GM12878 (cell line): ENCODE results near the gene LSR. TPM values are rescaled to one million over a fixed set of nuclear protein-coding genes. Genes with fewer than 3 reads are reported as not detected.

Experiments used
- ATAC-seq: fragments of 200-7000 bp; cut with Tn5 transposase; 3 replicates; pipeline ENCODE4 v1.9.1; 2020; ENCODE audit warnings: mild to moderate bottlenecking, moderate library complexity
- BruUV-seq: library from RNA; stranded (reverse); fragments of 400-500 nt; replicated peaks from 2 replicates; lab custom pipeline; 2021; lab: Mats Ljungman, UMichigan
- CTCF ChIA-PET: fragments of 300-600 bp; sonication (Branson Sonifier 250); formaldehyde crosslinking; extraction: SDS; loops from one replicate; lab custom pipeline; 2021; ENCODE audit warnings: inconsistent platforms; lab: Yijun Ruan, JAX
- POLR2A ChIA-PET: fragments of 350-600 bp; formaldehyde crosslinking; extraction: SDS; loops from one replicate; lab custom pipeline; 2021; ENCODE audit warnings: inconsistent platforms; lab: Charles Lee
- RAD21 ChIA-PET: fragments of 300-600 bp; sonication (Branson Sonifier 250); formaldehyde crosslinking; loops from one replicate; lab custom pipeline; 2023; ENCODE audit warnings: antibody characterized with exemption; ENCODE audit not compliant: unreplicated experiment; lab: Charles Lee
- SMC1A ChIA-PET: fragments of 300-600 bp; sonication (Branson Sonifier 250); formaldehyde crosslinking; loops from one replicate; lab custom pipeline; 2023; ENCODE audit not compliant: unreplicated experiment, uncharacterized antibody; lab: Charles Lee
- DNase-seq: peaks from one replicate; pipeline ENCODE4 v3.0.0-alpha.2; 2011; ENCODE audit warnings: low read depth, low spot score
- FAIRE-seq: peaks from 3 replicates; lab custom pipeline; 2011; peaks lifted over from hg19 to GRCh38; lab: Jason Lieb, UNC
- H2AFZ ChIP-seq: 2 replicates; pipeline ENCODE4 v1.6.0; 2011; ENCODE audit warnings: low read depth, low read length, control low read depth; ENCODE audit not compliant: control insufficient read depth
- H3K27ac ChIP-seq: 2 replicates; pipeline ENCODE4 v1.5.1; 2011; ENCODE audit warnings: control low read depth; ENCODE audit not compliant: control insufficient read depth, insufficient read depth
- H3K27me3 ChIP-seq, 2 experiments: replicated peaks in 1 of 2; 2 replicates each; pipeline versions ENCODE4 v1.6.0 to v1.6.1; 2011; ENCODE audit warnings: low read length in 1 of 2; ENCODE audit not compliant: control insufficient read depth in 2 of 2, insufficient read depth in 2 of 2
- H3K36me3 ChIP-seq, 2 experiments: 2 replicates each; pipeline ENCODE4 v1.5.1; 2011; ENCODE audit warnings: low read length in 1 of 2; ENCODE audit not compliant: control insufficient read depth in 2 of 2, insufficient read depth in 2 of 2
- H3K4me1 ChIP-seq: 2 replicates; pipeline ENCODE4 v1.6.1; 2011; ENCODE audit warnings: mild to moderate bottlenecking, low read length, moderate library complexity, mixed read lengths; ENCODE audit not compliant: control insufficient read depth, insufficient read depth
- H3K4me2 ChIP-seq: 2 replicates; pipeline ENCODE4 v1.6.0; 2011; ENCODE audit warnings: control low read depth; ENCODE audit not compliant: control insufficient read depth, insufficient read depth
- H3K4me3 ChIP-seq: fragments of 200-600 bp; sonication (generic); 2 replicates; pipeline ENCODE4 v1.5.1; 2016
- H3K79me2 ChIP-seq: 2 replicates; pipeline ENCODE4 v1.6.0; 2011; ENCODE audit warnings: low read length; ENCODE audit not compliant: control insufficient read depth, insufficient read depth
- H3K9ac ChIP-seq: 2 replicates; pipeline ENCODE4 v1.8.0; 2011; ENCODE audit warnings: low read length, control low read depth, mixed read lengths; ENCODE audit not compliant: control insufficient read depth, insufficient read depth
- H3K9me3 ChIP-seq: replicated peaks from 3 replicates; pipeline ENCODE4 v1.5.1; 2011; ENCODE audit warnings: mild to moderate bottlenecking, low read length; ENCODE audit not compliant: control insufficient read depth, insufficient read depth
- H4K20me1 ChIP-seq: 2 replicates; pipeline ENCODE4 v1.6.0; 2011; ENCODE audit not compliant: control insufficient read depth, insufficient read depth
- CEBPB ChIP-seq, 2 experiments: fragments of 150-350 bp in 1 of 2; IDR thresholded peaks; 2 replicates each; pipeline ENCODE4 v1.6.1; 2012 to 2014; ENCODE audit warnings: low read depth in 2 of 2, low read length in 2 of 2, borderline replicate concordance in 1 of 2, inconsistent platforms in 1 of 2
- ESRRA ChIP-seq: IDR thresholded peaks from 2 replicates; pipeline ENCODE4 v1.6.1; 2012; ENCODE audit warnings: mild to moderate bottlenecking, low read length, improper control_type of control experiment
- HDGF ChIP-seq: fragments of 450-650 bp; IDR thresholded peaks from 2 replicates; pipeline ENCODE4 v1.6.1; 2016; ENCODE audit warnings: antibody characterized with exemption
- IKZF1 ChIP-seq: fragments of 450-650 bp; conservative IDR thresholded peaks from 2 replicates; pipeline ENCODE4 v1.6.1; 2017; ENCODE audit warnings: antibody characterized with exemption, mild to moderate bottlenecking
- MEF2B ChIP-seq: fragments of 450-650 bp; IDR thresholded peaks from 2 replicates; pipeline ENCODE4 v1.6.1; 2018; ENCODE audit warnings: mild to moderate bottlenecking, moderate library complexity; ENCODE audit not compliant: partially characterized antibody, poor library complexity, severe bottlenecking
- MTA2 ChIP-seq: fragments of 450-650 bp; IDR thresholded peaks from 2 replicates; pipeline ENCODE4 v1.6.1; 2016; ENCODE audit warnings: low read depth, mild to moderate bottlenecking, moderate library complexity
- NFYA ChIP-seq: IDR thresholded peaks from 2 replicates; pipeline ENCODE4 v1.6.1; 2011; ENCODE audit warnings: low read depth, mild to moderate bottlenecking, low read length, improper control_type of control experiment, borderline replicate concordance
- RCOR1 ChIP-seq: conservative IDR thresholded peaks from 2 replicates; pipeline ENCODE4 v1.6.1; 2012; ENCODE audit warnings: low read depth, low read length, improper control_type of control experiment
- ZNF622 ChIP-seq: fragments of 450-650 bp; IDR thresholded peaks from 2 replicates; pipeline ENCODE4 v1.6.1; 2017; ENCODE audit warnings: mild to moderate bottlenecking, inconsistent platforms
- WGBS: methylation state at CpG from one replicate; pipeline ENCODE4 v1.1.6; 2016; ENCODE audit warnings: low lambda C conversion rate; ENCODE audit not compliant: insufficient replicate concordance, insufficient coverage; ENCODE audit errors: missing lambda C conversion rate; 5-methylcytosine and 5-hydroxymethylcytosine counted together
- in situ Hi-C: fragments of 300-500 bp; cut with MboI; formaldehyde crosslinking; loops from 9 replicates; pipeline ENCODE4 v1.14.3; 2018; ENCODE audit warnings: mixed read lengths
- intact Hi-C: fragments of 100-400 bp; cut with micrococcal nuclease; formaldehyde crosslinking; loops from one replicate; pipeline ENCODE4 v1.14.2; 2022; ENCODE audit not compliant: unreplicated experiment
- polyA plus RNA-seq, 11 experiments: library from polyadenylated mRNA; depleted of rRNA in 4 of 11; unstranded in 6 of 11; stranded (reverse) in 5 of 11; fragments of >200 nt; fragmentation: Nextera tagmentation in 4 of 11; fragmentation: Illumina TruSeq in 1 of 11; extraction: Ambion mirVana in 4 of 11; extraction: Trizol in 1 of 11; gene quantifications; 1 replicate in 1 of 11; 2 replicates in 10 of 11; pipeline versions ENCODE4 v1.2.1 to v1.2.3, GENCODE V29; 2011 to 2016; ENCODE audit warnings: inconsistent platforms in 2 of 11, missing spikeins in 2 of 11, low read depth in 1 of 11
- total RNA-seq, 4 experiments: library from RNA; depleted of rRNA in 3 of 4; stranded (reverse); fragments of >200 nt in 3 of 4; fragmentation: Illumina TruSeq in 1 of 4; extraction: Trizol in 1 of 4; gene quantifications; 2 replicates each; pipeline versions ENCODE4 v1.2.1 to v1.2.3, GENCODE V29; 2013 to 2021

LSR gene
- total and polyA plus RNA-seq, 10 of the 15 experiments (the other 5 are each of a cell fraction or from before 2014, with no cell fraction given), result 0.26 to 53.9 (median 26.3) TPM

DNA sequence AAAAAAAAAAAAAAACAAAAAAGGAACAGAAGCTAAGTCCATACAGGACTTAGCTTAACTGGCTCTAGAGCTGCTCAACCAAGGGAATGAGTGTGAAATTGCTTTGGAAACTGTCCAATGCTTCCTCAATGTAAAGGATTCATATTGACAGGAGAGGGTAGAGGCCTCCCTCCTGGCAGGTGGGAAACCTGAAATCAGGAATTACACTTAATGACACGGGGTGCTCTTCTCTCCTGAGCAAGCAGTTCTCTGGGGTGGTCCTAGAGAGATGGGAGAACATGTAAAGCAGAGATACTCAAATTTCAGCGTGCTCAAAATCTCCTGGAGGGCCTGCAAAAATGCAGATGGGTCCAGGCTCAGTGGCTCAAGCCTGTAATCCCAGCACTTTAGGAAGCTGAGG is 39.5 kb downstream of the LSR start (continued):
- TF ChIP-seq MTA2, result no peak
- TF ChIP-seq, all 136 proteins: peak for 0

DNA sequence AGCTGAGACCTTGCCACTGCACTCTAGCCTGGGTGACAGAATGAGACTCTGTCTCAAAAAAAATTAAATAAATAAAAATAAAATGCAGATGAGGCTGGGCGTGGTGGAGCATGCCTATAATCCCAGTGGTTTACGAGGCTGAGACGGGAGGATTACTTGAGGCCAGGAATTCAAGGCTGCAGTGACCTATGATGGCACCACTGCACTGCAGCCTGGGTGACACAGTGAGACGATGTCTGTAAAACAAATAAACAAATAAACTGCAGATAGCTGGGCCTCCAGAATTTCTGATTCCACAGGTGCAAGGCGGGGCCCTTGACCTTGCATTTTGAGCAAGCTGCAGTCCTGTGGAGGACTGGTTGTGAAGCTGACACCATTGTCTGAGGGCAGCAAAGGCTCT is 40.1 kb downstream of the LSR start:
- no TSS peak for BruUV-seq
- RAD21 ChIA-PET, result interaction anchor here (0.7 to 1.3 kb wide), 2 partner anchors 8 to 16 kb away, joined by 3 read pairs; no protein-coding TSS in a partner anchor
- TF ChIP-seq ESRRA (no peak), RCOR1 (no peak), NFYA (no peak), CEBPB (IDR thresholded peaks at IDR 0.05; ENCODE audit: borderline replicate concordance in 1 of 2, low read depth in 2 of 2, low read length in 2 of 2) (no peak), HDGF (no peak), ZNF622 (no peak), IKZF1 (no peak), MEF2B (no peak)
- Histone ChIP-seq H3K27ac (no peak overlapping the region), H3K9ac (no peak overlapping the region), H3K4me1 (no peaks in the 10 kb centered on the region), H4K20me1 (no peaks in the 10 kb centered on the region), H3K36me3 (no peaks in the 10 kb centered on the region), H3K79me2 (no peaks in the 10 kb centered on the region), H3K27me3 (no peaks in the 10 kb centered on the region; a peak in 1 of 4 replicates), H3K4me2 (no peak overlapping the region), H3K4me3 (no peak overlapping the region), H3K9me3 (no peaks in the 10 kb centered on the region), H2AFZ (no peak overlapping the region)
- SMC1A ChIA-PET, result interaction anchor here (0.8 to 1.5 kb wide), 5 partner anchors 11 to 45 kb away, joined by 3 to 5 read pairs (median 3); no protein-coding TSS in a partner anchor
- no peak for DNase-seq
- no peak for FAIRE-seq
- 48% methylated on average over 5 of the region's 5 CpGs for WGBS
- no peak for ATAC-seq
- in situ Hi-C loops (no loop called here), intact Hi-C loops (no loop called here)
- POLR2A ChIA-PET, result no interaction called here
- CTCF ChIA-PET, result interaction anchor here (0.7 to 1.5 kb wide), 4 partner anchors 13 to 221 kb away, joined by 3 to 6 read pairs (median 4); no protein-coding TSS in a partner anchor
